HEK293 (cell line): Measurements from ENCODE around the gene NKD2.

ENCODE experiments used
- YY1 ChIP-seq: fragments of 450-650 bp; formaldehyde crosslinking; IDR thresholded peaks from 2 replicates; pipeline ENCODE4 v1.5.1; 2018; ENCODE audit warnings: missing biosample characterization, missing genetic modification characterization
- ZNF610 ChIP-seq: fragments of 450-650 bp; formaldehyde crosslinking; IDR thresholded peaks from 2 replicates; pipeline ENCODE4 v1.5.1; 2016; ENCODE audit warnings: missing biosample characterization, missing genetic modification characterization, borderline replicate concordance
- TF ChIP-seq, protein P1 (sequence below): fragments of 450-650 bp; formaldehyde crosslinking; IDR thresholded peaks from 2 replicates; pipeline ENCODE4 v1.5.1; 2016; ENCODE audit warnings: missing biosample characterization, missing genetic modification characterization
- TF ChIP-seq, protein P2 (sequence below): fragments of 450-650 bp; formaldehyde crosslinking; IDR thresholded peaks from 2 replicates; pipeline ENCODE4 v1.5.1; 2016; ENCODE audit warnings: missing biosample characterization, missing genetic modification characterization
- TF ChIP-seq, protein P3 (sequence below): fragments of 450-650 bp; formaldehyde crosslinking; IDR thresholded peaks from 2 replicates; pipeline ENCODE4 v1.5.0; 2017; ENCODE audit warnings: missing biosample characterization, missing genetic modification characterization, borderline replicate concordance

DNA sequence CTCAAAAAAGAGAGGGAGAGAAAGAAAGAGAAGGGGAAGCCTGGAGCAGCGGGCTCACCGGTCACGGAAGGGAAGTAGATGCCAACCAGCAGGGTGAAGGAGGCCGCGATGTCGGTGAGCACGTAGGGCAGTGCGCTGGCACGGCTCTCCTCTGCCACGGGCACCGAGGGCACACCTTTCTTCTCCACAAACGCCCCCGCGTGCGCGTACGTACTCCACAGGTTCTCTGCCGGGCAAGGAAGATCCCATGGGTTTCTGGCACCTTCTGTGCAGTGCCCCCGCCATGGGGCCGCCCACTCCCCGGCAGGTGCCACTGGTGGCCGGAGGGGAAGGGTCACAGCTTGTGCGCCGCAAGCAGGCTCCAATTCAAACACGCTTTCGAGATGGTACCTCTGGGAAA lies 72.9 kb downstream of the NKD2 start:
- TF ChIP-seq, protein P1, sequence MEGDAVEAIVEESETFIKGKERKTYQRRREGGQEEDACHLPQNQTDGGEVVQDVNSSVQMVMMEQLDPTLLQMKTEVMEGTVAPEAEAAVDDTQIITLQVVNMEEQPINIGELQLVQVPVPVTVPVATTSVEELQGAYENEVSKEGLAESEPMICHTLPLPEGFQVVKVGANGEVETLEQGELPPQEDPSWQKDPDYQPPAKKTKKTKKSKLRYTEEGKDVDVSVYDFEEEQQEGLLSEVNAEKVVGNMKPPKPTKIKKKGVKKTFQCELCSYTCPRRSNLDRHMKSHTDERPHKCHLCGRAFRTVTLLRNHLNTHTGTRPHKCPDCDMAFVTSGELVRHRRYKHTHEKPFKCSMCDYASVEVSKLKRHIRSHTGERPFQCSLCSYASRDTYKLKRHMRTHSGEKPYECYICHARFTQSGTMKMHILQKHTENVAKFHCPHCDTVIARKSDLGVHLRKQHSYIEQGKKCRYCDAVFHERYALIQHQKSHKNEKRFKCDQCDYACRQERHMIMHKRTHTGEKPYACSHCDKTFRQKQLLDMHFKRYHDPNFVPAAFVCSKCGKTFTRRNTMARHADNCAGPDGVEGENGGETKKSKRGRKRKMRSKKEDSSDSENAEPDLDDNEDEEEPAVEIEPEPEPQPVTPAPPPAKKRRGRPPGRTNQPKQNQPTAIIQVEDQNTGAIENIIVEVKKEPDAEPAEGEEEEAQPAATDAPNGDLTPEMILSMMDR = no peak
- TF ChIP-seq YY1 (tag by site-specific recombination) (no peak), ZNF610 (no peak)
- TF ChIP-seq, protein P2, sequence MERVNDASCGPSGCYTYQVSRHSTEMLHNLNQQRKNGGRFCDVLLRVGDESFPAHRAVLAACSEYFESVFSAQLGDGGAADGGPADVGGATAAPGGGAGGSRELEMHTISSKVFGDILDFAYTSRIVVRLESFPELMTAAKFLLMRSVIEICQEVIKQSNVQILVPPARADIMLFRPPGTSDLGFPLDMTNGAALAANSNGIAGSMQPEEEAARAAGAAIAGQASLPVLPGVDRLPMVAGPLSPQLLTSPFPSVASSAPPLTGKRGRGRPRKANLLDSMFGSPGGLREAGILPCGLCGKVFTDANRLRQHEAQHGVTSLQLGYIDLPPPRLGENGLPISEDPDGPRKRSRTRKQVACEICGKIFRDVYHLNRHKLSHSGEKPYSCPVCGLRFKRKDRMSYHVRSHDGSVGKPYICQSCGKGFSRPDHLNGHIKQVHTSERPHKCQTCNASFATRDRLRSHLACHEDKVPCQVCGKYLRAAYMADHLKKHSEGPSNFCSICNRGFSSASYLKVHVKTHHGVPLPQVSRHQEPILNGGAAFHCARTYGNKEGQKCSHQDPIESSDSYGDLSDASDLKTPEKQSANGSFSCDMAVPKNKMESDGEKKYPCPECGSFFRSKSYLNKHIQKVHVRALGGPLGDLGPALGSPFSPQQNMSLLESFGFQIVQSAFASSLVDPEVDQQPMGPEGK (tag by site-specific recombination) = no peak
- TF ChIP-seq, protein P3, sequence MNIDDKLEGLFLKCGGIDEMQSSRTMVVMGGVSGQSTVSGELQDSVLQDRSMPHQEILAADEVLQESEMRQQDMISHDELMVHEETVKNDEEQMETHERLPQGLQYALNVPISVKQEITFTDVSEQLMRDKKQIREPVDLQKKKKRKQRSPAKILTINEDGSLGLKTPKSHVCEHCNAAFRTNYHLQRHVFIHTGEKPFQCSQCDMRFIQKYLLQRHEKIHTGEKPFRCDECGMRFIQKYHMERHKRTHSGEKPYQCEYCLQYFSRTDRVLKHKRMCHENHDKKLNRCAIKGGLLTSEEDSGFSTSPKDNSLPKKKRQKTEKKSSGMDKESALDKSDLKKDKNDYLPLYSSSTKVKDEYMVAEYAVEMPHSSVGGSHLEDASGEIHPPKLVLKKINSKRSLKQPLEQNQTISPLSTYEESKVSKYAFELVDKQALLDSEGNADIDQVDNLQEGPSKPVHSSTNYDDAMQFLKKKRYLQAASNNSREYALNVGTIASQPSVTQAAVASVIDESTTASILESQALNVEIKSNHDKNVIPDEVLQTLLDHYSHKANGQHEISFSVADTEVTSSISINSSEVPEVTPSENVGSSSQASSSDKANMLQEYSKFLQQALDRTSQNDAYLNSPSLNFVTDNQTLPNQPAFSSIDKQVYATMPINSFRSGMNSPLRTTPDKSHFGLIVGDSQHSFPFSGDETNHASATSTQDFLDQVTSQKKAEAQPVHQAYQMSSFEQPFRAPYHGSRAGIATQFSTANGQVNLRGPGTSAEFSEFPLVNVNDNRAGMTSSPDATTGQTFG (tag by site-specific recombination) = no peak
